ENCODE data around the gene TMEM244. TPM values are rescaled to one million over a fixed set of nuclear protein-coding genes. Genes with fewer than 3 reads are reported as not detected.
"Not testable (repeated sequence)": the region's sequence is repeated elsewhere in the genome, so short reads cannot be mapped to it uniquely, and the experiment has no call there.

Gene TMEM244
- total RNA-seq, 3 donors from 2014 or later (not counting 1 experiment from before 2014, with no cell fraction given) = not detected

DNA sequence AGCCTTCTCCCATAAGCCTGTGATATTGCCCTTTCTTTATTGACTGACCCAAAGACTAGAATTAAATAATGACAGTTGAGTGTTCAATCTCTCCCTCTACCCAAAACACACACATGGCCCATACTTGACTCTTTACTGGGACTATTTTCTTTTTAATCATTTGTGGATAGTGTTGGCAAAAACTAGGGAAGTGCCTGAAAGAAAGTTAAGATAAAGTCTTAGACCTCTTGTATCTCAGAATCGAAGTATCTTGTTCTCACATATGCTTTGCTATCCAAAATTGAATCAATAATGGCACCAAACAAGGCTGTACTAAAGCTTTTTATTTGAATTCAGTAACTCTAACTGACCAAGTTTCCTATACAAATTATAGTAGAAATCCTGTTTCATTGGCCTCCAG is 19.0 kb downstream of the TMEM244 start:
- H3K27ac Mint-ChIP-seq = no peak overlapping the region
- no peaks in the 10 kb centered on the region for H3K9me3 ChIP-seq (ENCODE audit: control insufficient read depth, insufficient read depth, low read length)
- no peak overlapping the region for H3K4me3 ChIP-seq (ENCODE audit: low read length)
- no peaks in the 10 kb centered on the region for H3K27me3 ChIP-seq (ENCODE audit: control insufficient read depth, insufficient read depth, low read length)
- peaks cover 0 to 24% of the 10 kb centered on the region in 2 donors for H3K27me3 Mint-ChIP-seq (ENCODE audit: low read depth in 2 of 2)
- ATAC-seq (no peak), DNase-seq (no peak)
- no peaks in the 10 kb centered on the region for H3K9me3 Mint-ChIP-seq
- no peaks in the 10 kb centered on the region for H3K36me3 Mint-ChIP-seq
- H3K27ac ChIP-seq (ENCODE audit: low read length) = no peak overlapping the region
- intact Hi-C loops (cut with micrococcal nuclease) = no loop called here
- 60% methylated on average over 1 of the region's 1 CpG for WGBS (ENCODE audit: insufficient coverage)
- no peaks in the 10 kb centered on the region for H3K4me1 Mint-ChIP-seq
- no peaks in the 10 kb centered on the region for H3K36me3 ChIP-seq (ENCODE audit: control insufficient read depth, insufficient read depth, low read length)
- H3K4me1 ChIP-seq (ENCODE audit: control insufficient read depth, insufficient read depth, low read length) = no peaks in the 10 kb centered on the region
- H3K4me3 Mint-ChIP-seq = no peak overlapping the region
- TF ChIP-seq, protein P1, sequence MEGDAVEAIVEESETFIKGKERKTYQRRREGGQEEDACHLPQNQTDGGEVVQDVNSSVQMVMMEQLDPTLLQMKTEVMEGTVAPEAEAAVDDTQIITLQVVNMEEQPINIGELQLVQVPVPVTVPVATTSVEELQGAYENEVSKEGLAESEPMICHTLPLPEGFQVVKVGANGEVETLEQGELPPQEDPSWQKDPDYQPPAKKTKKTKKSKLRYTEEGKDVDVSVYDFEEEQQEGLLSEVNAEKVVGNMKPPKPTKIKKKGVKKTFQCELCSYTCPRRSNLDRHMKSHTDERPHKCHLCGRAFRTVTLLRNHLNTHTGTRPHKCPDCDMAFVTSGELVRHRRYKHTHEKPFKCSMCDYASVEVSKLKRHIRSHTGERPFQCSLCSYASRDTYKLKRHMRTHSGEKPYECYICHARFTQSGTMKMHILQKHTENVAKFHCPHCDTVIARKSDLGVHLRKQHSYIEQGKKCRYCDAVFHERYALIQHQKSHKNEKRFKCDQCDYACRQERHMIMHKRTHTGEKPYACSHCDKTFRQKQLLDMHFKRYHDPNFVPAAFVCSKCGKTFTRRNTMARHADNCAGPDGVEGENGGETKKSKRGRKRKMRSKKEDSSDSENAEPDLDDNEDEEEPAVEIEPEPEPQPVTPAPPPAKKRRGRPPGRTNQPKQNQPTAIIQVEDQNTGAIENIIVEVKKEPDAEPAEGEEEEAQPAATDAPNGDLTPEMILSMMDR (IDR thresholded peaks at IDR 0.05) = no peak

DNA sequence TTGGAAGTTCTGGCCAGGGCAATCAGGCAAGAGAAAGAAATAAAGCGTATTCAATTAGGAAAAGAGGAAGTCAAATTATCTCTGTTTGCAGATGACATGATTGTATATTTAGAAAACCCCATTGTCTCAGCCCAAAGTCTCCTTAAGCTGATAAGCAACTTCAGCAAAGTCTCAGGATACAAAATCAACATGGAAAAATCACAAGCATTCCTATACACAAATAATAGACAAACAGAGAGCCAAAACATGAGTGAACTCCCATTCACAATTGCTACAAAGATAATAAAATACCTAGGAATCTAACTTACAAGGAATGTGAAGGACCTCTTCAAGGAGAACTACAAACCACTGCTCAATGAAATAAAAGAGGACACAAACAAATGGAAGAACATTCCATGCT is 21.6 kb downstream of the TMEM244 start:
- H3K36me3 ChIP-seq (ENCODE audit: control insufficient read depth, insufficient read depth, low read length); DNase-seq; H3K4me3 Mint-ChIP-seq; H3K27ac ChIP-seq (ENCODE audit: low read length); H3K4me1 Mint-ChIP-seq; H3K4me3 ChIP-seq (ENCODE audit: low read length); H3K27ac Mint-ChIP-seq; H3K4me1 ChIP-seq (ENCODE audit: control insufficient read depth, insufficient read depth, low read length); H3K36me3 Mint-ChIP-seq; intact Hi-C loops (cut with micrococcal nuclease); H3K27me3 ChIP-seq (ENCODE audit: control insufficient read depth, insufficient read depth, low read length); H3K9me3 Mint-ChIP-seq; ATAC-seq; H3K9me3 ChIP-seq (ENCODE audit: control insufficient read depth, insufficient read depth, low read length): not testable (repeated sequence)
- peaks cover 4 to 19% of the 10 kb centered on the region in 2 donors for H3K27me3 Mint-ChIP-seq (ENCODE audit: low read depth in 2 of 2)
- WGBS (ENCODE audit: insufficient coverage) = no CpG with 5 or more reads among the region's 1 CpG

DNA sequence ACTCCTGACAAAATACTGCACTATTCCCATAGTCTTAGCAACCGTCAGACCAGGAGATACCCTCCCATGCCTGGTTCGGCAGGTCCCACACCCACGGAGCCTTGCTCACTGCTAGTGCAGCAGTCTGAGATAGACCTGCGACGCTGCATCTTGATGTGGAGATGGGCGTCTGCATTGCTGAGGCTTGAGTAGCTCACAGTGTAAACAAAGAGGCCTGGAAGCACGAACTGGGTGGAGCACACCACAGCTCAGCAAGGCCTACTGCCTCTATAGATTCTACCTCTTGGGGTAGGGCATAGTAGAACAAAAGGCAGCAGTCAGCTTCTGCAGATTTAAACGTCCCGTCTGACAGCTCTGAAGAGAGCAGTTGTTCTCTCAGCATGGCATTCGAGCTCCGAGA is 25.4 kb downstream of the TMEM244 start:
- H3K4me1 Mint-ChIP-seq = no peaks in the 10 kb centered on the region
- no peak overlapping the region for H3K27ac ChIP-seq (ENCODE audit: low read length)
- H3K9me3 ChIP-seq (ENCODE audit: control insufficient read depth, insufficient read depth, low read length) = no peaks in the 10 kb centered on the region
- H3K27me3 Mint-ChIP-seq (ENCODE audit: low read depth in 2 of 2) = peaks cover 8% of the 10 kb centered on the region in 2 donors
- intact Hi-C loops (cut with micrococcal nuclease) = no loop called here
- H3K36me3 ChIP-seq (ENCODE audit: control insufficient read depth, insufficient read depth, low read length) = no peaks in the 10 kb centered on the region
- no peak for ATAC-seq
- no peaks in the 10 kb centered on the region for H3K36me3 Mint-ChIP-seq
- peaks cover 0 to 2% of the 10 kb centered on the region in 2 donors for H3K9me3 Mint-ChIP-seq
- H3K4me3 ChIP-seq (ENCODE audit: low read length) = no peak overlapping the region
- no peak overlapping the region for H3K4me3 Mint-ChIP-seq
- no peak for DNase-seq
- no peaks in the 10 kb centered on the region for H3K27me3 ChIP-seq (ENCODE audit: control insufficient read depth, insufficient read depth, low read length)
- TF ChIP-seq, protein P1 (IDR thresholded peaks at IDR 0.05) = no peak
- WGBS (ENCODE audit: insufficient coverage) = 89% methylated on average over 11 of the region's 11 CpGs
- no peak overlapping the region for H3K27ac Mint-ChIP-seq
- H3K4me1 ChIP-seq (ENCODE audit: control insufficient read depth, insufficient read depth, low read length) = no peaks in the 10 kb centered on the region

DNA sequence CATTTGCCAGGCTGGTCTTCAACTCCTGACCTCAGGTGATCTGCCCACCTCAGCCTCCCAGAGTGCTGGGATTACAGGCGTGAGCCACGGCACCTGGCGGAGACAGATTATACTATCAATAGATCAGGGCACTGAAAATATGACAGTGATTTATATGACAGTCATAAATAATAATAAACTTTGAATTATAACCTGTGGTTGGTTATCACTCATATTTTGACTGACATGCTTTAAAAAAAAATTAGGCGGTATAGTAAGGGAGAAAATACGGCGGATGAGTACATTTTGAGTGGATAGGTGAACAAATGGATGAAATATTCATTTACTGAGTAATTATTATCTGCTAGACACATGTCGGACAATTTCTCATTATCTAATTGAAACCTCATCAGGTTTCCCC is 28.8 kb downstream of the TMEM244 start:
- Histone ChIP-seq H3K4me1 (ENCODE audit: control insufficient read depth, insufficient read depth, low read length) (no peaks in the 10 kb centered on the region), H3K9me3 (ENCODE audit: control insufficient read depth, insufficient read depth, low read length) (no peaks in the 10 kb centered on the region), H3K4me3 (ENCODE audit: low read length) (no peak overlapping the region), H3K27ac (ENCODE audit: low read length) (no peak overlapping the region), H3K36me3 (ENCODE audit: control insufficient read depth, insufficient read depth, low read length) (no peaks in the 10 kb centered on the region), H3K27me3 (ENCODE audit: control insufficient read depth, insufficient read depth, low read length) (no peaks in the 10 kb centered on the region)
- WGBS (ENCODE audit: insufficient coverage) = 96% methylated on average over 6 of the region's 7 CpGs
- Mint-ChIP-seq H3K9me3 (peaks cover 0 to 2% of the 10 kb centered on the region in 2 donors), H3K4me1 (no peaks in the 10 kb centered on the region), H3K27me3 (ENCODE audit: low read depth in 2 of 2) (peaks cover 0 to 8% of the 10 kb centered on the region in 2 donors), H3K27ac (no peak overlapping the region), H3K36me3 (no peaks in the 10 kb centered on the region), H3K4me3 (no peak overlapping the region)
- intact Hi-C loops (cut with micrococcal nuclease) = no loop called here
- DNase-seq (no peak), ATAC-seq (no peak)
- TF ChIP-seq, protein P1 (IDR thresholded peaks at IDR 0.05) = no peak
